Activated CD8-positive, alpha-beta T cell treated with anti-CD3 and anti-CD28 coated beads for 36 hours (primary cell): Measurements from ENCODE around the gene CDC73. TPM values are rescaled to one million over a fixed set of nuclear protein-coding genes. Genes with fewer than 3 reads are reported as not detected.
A peak's percentile ranks its signal among the peaks of the same experiment; 100 is the strongest.

ENCODE experiments used
- ATAC-seq: fragments of 200-7000 bp; cut with Tn5 transposase; one replicate; pipeline ENCODE4 v1.10.0; 2021; ENCODE audit warnings: mild to moderate bottlenecking, moderate library complexity
- CTCF ChIA-PET: fragments of 350-600 bp; sonication (Branson Sonifier 250); formaldehyde crosslinking; loops from one replicate; lab custom pipeline; 2021; ENCODE audit warnings: antibody characterized with exemption; lab: Charles Lee
- POLR2A ChIA-PET: fragments of 350-600 bp; sonication (Branson Sonifier 250); formaldehyde crosslinking; loops from one replicate; lab custom pipeline; 2021; ENCODE audit warnings: antibody characterized with exemption; lab: Charles Lee
- DNase-seq: peaks from one replicate; pipeline ENCODE4 v3.0.0-alpha.2; 2020
- H3K27ac Mint-ChIP-seq: one replicate; pipeline ENCODE4 v1.8.0; 2021; ENCODE audit warnings: mild to moderate bottlenecking, mixed read lengths
- H3K27me3 Mint-ChIP-seq: one replicate; pipeline ENCODE4 v1.8.0; 2021; ENCODE audit warnings: mixed read lengths
- H3K36me3 Mint-ChIP-seq: one replicate; pipeline ENCODE4 v1.8.0; 2021; ENCODE audit warnings: low read depth, mixed read lengths
- H3K4me1 Mint-ChIP-seq: one replicate; pipeline ENCODE4 v1.8.0; 2021; ENCODE audit warnings: low read depth, mixed read lengths
- H3K4me3 Mint-ChIP-seq: one replicate; pipeline ENCODE4 v1.8.0; 2021; ENCODE audit warnings: mild to moderate bottlenecking, moderate library complexity, mixed read lengths
- H3K9me3 Mint-ChIP-seq: one replicate; pipeline ENCODE4 v1.8.0; 2021; ENCODE audit warnings: mixed read lengths
- CTCF ChIP-seq: fragments of 200-600 bp; IDR thresholded peaks from one replicate; pipeline ENCODE4 v1.8.0; 2022; ENCODE audit warnings: antibody characterized with exemption, mild to moderate bottlenecking
- intact Hi-C: fragments of 100-400 bp; cut with micrococcal nuclease; formaldehyde crosslinking; loops from one replicate; pipeline ENCODE4 v1.10.0; 2022
- total RNA-seq, 2 experiments: library from RNA; stranded (reverse); gene quantifications; one replicate each; pipeline ENCODE4 v1.2.3, GENCODE V29; 2021

The CDC73 gene
- total RNA-seq, 2 experiments from 2014 or later, result 45.1 to 50.2 TPM

- no peak overlapping the region for H3K27ac Mint-ChIP-seq
- peaks cover 2% of the 10 kb centered on the region for H3K36me3 Mint-ChIP-seq
Observed at GRCh38 chr1:193181985-193182384, 60.2 kb downstream of the CDC73 start.

GRCh38 chr1:193183019-193183627 lies 61.3 kb downstream of the CDC73 start:
- intact Hi-C loops, result loop anchor here (2.0 kb wide), 1 partner anchor 1114 kb away; no protein-coding TSS in a partner anchor
- TF ChIP-seq CTCF, result peak; percentile 83
- ChIA-PET CTCF (interaction anchor here (0.7 to 1.8 kb wide), 5 partner anchors 14 to 548 kb away, joined by 3 to 6 read pairs (median 3); no protein-coding TSS in a partner anchor), POLR2A (no interaction called here)
- DNase-seq (no peak), ATAC-seq (peak; percentile 79)
- H3K27me3 Mint-ChIP-seq, result no peaks in the 10 kb centered on the region
- H3K4me3 Mint-ChIP-seq, result no peak overlapping the region
- H3K9me3 Mint-ChIP-seq, result no peaks in the 10 kb centered on the region
- peaks cover 32% of the 10 kb centered on the region for H3K4me1 Mint-ChIP-seq
- no peaks in the 10 kb centered on the region for H3K36me3 Mint-ChIP-seq
- no peak overlapping the region for H3K27ac Mint-ChIP-seq

More at GRCh38 chr1:193181985-193182384, 60.2 kb downstream of the CDC73 start:
- intact Hi-C loops, result loop anchor here (2.0 kb wide), 1 partner anchor 1115 kb away; no protein-coding TSS in a partner anchor
- TF ChIP-seq CTCF, result no peak
- ChIA-PET CTCF (interaction anchor here (0.6 to 1.6 kb wide), 2 partner anchors 8 to 100 kb away, joined by 3 to 7 read pairs; no protein-coding TSS in a partner anchor), POLR2A (no interaction called here)
- Mint-ChIP-seq H3K4me3 (no peak overlapping the region), H3K9me3 (no peaks in the 10 kb centered on the region), H3K4me1 (peaks cover 28% of the 10 kb centered on the region), H3K27me3 (no peaks in the 10 kb centered on the region)
- ATAC-seq (no peak), DNase-seq (no peak)

GRCh38 chr1:193184776-193185175 lies 62.9 kb downstream of the CDC73 start:
- H3K27me3 Mint-ChIP-seq, result no peaks in the 10 kb centered on the region
- no peak for TF ChIP-seq CTCF
- peaks cover 40% of the 10 kb centered on the region for H3K4me1 Mint-ChIP-seq
- CTCF ChIA-PET, result interaction anchor here (0.9 to 1.8 kb wide), 4 partner anchors 9 to 976 kb away, joined by 3 to 4 read pairs (median 4); no protein-coding TSS in a partner anchor
- intact Hi-C loops, result no loop called here
- no peak for ATAC-seq
- DNase-seq, result no peak
- no peaks in the 10 kb centered on the region for H3K36me3 Mint-ChIP-seq
- H3K4me3 Mint-ChIP-seq, result no peak overlapping the region
- POLR2A ChIA-PET, result no interaction called here
- no peak overlapping the region for H3K27ac Mint-ChIP-seq
- H3K9me3 Mint-ChIP-seq, result no peaks in the 10 kb centered on the region

- DNase-seq (no peak), ATAC-seq (no peak)
- Mint-ChIP-seq H3K27ac (peak overlapping the region; percentile 8), H3K9me3 (no peaks in the 10 kb centered on the region), H3K36me3 (no peaks in the 10 kb centered on the region), H3K27me3 (no peaks in the 10 kb centered on the region), H3K4me3 (peak overlapping the region; percentile 41), H3K4me1 (peaks cover 44% of the 10 kb centered on the region)
- CTCF ChIA-PET, result interaction anchor here (0.9 to 1.3 kb wide), 3 partner anchors 9 to 976 kb away, joined by 3 to 4 read pairs (median 3); no protein-coding TSS in a partner anchor
- POLR2A ChIA-PET, result no interaction called here
- TF ChIP-seq CTCF, result no peak
- intact Hi-C loops, result no loop called here
Observed at GRCh38 chr1:193185211-193185610, 63.4 kb downstream of the CDC73 start.
